IPS-NIHi11 (cell line): Measurements from ENCODE around the gene CELF2.
"Not testable (repeated sequence)": the region's sequence is repeated elsewhere in the genome, so short reads cannot be mapped to it uniquely, and the experiment has no call there.

Experiments
- DNase-seq: peaks from one replicate; pipeline ENCODE4 v3.0.0; 2012; ENCODE audit warnings: mixed read lengths, low spot score

CELF2 gene

GRCh38 chr10:11017570-11018431, at the start of gene CELF2:
Gene CELF2 (plus strand): TSS chr10:11017872. CDS start chr10:11018090, 218 bp downstream.
- peak; percentile 86 for DNase-seq

- DNase-seq = no peak
Measured at GRCh38 chr10:10968257-10968588, 49.4 kb upstream of the CELF2 start.

DNA sequence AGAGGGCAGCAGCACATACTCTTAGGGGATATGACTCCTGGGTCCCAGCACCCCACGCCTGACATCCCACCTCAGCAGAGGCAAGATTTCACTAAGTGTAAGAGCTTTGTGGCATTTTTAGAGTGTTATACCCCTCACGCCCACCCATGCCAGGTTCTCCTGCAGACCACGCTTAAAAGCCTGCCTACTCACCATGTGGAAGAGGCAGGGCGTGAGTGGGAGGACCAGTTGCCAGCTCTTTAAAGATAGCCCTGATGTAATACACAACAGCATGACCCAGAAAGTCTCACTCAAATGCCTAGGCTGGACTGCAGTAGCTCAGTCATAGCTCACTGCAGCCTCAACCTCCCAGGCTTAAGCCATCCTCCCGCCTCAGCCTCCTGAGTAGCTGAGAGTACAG, 44.4 kb upstream of the CELF2 start:
- DNase-seq = no peak

GRCh38 chr10:10975647-10976046, 42.0 kb upstream of the CELF2 start:
- DNase-seq = no peak

- DNase-seq = no peak
Measured at GRCh38 chr10:10976652-10977051, 41.0 kb upstream of the CELF2 start.

GRCh38 chr10:10977226-10977956, 40.3 kb upstream of the CELF2 start:
- DNase-seq = no peak

DNA sequence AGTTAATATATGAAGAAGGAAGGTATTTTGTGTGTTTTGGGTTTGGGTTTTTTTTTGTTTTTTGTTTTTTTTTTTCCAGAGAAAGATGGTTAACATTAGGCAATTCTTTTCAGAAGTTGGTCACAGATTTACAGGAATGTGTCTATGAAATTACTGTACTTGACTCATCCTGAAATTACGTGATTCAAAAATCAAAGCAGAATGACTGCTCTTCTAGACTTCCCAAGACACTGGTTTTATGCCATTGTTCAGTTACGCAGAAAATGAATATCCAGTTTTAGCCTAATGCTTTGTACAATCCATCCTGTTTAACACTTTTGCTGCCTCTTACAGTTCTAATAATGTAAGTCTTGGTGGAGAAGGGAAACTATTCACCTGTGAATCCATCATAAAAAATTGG, 39.7 kb upstream of the CELF2 start:
- no peak for DNase-seq

DNA sequence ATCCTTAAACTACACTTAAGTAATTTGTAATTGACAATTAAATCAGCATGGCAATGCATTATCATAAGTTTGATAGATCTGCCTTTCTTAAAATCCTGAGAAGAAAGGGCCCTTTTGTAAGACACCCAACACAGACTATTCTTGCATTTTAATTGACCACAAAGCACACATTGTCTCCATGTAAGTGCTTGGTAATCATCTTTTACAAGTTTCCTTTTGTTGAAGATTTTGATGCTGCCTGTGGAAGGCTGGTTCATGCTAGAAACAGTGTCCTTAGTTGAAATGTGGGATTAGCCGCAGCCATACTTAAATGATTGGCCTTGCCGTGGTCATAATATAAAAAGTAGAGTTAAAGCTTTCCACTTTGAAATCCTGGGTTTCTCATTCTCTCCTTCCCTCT, 32.3 kb upstream of the CELF2 start:
- DNase-seq = no peak

DNA sequence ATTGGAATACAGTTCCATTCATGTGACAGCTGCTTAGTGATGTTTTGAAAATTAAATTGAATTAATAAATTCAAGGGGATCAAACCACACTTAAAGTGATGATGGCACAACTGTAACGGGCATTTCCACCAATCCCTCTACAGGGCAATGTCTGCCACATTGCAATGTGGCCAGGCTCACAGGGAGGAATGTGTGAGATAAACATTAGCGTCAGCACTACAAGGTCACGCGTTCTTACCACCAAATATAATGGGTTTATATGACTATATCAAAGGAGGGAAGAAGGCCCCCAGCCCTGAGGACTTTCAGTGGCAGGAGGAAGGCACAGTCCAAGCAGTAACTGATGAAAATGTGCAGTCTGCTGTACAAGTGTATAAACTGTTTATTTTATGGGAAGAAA, 31.1 kb upstream of the CELF2 start:
- no peak for DNase-seq

- no peak for DNase-seq
Measured at GRCh38 chr10:10987111-10987510, 30.6 kb upstream of the CELF2 start.

DNA sequence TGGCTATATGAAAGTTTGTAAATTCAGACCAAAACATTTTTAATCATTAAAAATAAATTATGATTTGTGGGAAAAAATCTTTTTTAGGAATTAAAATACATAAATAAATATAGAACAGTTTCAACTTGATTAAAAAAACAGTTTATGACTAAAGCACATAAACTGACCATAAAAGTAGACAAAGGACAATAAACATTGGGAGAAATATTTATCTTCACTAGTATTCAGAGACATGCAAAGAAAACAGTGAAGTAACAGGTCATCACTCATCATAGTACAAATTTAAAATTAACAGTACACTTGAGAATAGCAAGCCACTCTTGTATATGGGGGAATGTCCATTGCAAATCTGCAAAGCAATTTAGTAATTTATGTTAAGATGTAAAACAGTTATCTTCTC, 28.0 kb upstream of the CELF2 start:
- DNase-seq = no peak

- no peak for DNase-seq
Measured at GRCh38 chr10:10991144-10991543, 26.5 kb upstream of the CELF2 start.

DNA sequence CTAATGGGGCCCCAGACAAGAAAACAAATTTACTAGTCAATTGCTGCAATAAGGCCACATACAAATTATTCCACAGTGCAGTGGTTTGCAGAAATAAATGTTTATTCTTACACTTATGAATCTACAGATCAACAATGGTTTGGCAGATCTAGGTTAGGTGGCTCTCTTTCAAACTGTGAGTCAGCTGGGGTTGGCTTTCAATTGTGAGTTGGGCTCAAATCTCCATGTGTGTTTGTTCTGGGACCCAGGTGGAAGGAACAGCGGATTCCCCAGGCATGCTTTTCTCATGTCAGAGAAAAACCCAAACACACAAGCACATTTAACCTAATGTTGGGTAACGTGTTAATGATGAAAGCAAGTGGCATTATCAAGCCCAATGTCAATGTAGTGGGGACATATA, 25.6 kb upstream of the CELF2 start:
- DNase-seq = no peak

- no peak for DNase-seq
Measured at GRCh38 chr10:10992961-10993714, 24.5 kb upstream of the CELF2 start.

DNA sequence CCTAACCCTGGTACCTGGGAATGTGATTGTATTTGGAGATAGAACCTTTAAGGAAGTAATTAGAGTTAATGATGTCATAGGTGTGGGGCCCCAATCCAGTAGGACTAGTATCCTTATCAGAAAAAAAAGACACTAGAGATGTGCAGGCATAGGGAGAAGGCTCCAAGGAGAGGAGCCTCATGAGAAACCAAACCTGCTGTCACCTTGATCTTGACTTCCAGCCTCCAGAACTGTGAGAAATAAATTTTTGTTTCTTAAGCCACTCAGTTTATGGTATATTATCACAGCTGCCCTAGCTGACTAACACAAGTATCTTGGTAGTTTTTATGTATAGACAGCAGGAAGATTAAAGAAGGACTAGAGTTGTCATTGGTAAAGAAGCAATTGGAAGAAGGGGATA, 23.9 kb upstream of the CELF2 start:
- no peak for DNase-seq

DNA sequence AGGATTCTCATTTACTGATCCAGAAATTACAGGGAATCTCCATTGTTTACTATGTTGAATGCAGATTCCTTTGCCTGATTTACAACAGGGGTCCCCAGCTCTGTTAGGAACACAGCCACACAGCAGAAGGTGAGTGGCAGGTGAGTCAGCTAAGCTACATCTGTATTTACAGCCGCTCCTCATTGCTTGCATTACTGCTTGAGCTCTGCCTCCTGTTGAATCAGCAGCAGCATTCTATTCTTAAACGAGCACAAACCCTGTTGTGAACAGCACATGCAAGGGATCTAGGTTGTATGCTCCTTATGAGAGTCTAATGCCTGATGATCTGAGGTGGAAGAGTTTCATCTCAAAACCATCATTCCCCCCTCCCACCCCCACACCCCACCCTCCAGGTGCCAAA, 23.3 kb upstream of the CELF2 start:
- DNase-seq = no peak

GRCh38 chr10:10995120-10995519, 22.6 kb upstream of the CELF2 start:
- no peak for DNase-seq

DNA sequence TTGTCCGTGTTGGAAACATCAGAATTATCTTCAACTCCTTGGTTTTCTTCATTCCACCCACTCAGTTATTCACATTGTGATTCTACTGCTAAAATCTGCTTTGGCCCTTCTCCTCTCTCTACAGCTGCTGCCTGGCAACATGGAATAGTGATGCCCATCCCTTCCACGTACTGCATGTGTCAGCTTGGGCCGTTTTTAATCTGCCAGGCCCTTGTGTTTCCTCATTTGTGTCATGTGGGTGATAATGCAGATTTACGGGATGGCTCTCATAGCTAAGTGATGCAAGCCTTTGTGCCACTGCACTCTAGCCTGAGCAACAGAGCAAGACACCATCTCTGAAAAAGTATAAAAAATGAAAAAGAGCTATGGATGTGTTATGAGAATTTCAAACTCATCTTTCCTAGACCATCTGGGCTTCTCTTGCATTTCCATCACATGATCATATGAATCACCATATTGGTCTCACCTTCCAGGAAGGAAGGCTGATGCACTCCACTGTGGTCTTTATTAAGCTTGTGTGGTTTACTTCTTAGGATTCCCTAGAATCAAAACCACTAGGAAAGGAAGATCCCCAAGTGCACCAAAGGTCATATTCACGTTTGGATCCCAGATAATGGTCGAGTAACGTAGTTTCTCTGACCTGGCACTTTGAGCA, 20.6 kb upstream of the CELF2 start:
- no peak for DNase-seq

DNA sequence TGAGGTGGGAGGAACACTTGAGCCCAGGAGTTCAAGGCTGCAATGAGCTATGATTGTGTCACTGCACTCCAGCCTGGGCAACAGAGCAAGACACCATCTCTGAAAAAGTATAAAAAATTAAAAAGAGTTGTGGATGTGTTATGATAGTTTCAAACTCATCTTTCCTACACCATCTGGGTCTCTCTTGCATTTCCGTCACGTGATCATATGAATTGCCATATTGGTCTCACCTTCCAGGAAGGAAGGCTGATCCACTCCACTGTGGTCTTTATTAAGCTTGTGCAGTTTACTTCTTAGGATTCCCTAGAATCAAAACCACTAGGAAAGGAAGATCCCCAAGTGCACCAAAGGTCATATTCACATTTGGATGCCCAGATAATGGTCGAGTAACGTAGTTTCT, 18.2 kb upstream of the CELF2 start:
- DNase-seq = not testable (repeated sequence)

DNA sequence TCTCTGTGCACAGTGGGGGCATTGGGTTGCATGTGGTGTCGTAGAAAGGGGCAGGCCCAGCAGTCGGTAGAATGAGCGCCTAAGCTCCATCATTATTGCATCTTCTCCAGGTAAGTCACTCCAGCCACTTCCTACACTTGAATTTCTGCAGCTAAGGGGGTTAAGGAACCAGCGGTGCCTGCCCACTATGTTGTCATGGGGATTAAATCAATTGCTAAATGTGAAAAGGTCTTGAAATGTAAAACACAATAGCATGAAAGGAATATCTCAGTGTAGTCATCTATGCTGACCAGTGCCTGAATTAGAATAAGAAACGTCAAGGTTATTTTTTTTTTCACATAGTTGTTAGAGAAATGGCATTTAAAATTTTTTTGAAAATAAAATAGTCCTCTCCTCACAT, 15.2 kb upstream of the CELF2 start:
- DNase-seq = no peak

DNA sequence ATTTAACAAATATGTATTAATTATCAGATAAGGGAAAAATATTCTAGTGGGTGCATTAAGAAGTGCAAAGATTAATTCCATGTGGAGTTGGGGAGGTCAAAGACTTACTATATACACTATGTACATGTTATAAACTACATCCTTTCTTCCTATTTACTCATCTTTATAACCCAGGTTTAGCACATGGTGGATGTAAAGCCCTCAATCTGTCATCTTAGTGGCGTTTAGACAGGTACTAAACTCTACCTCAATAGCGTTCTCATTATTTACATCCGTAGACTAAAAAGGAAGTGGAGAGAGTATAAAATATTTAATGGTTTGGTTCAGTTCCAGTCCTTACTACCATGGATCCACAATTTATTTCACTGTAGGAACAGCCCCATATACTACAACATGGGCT, 14.8 kb upstream of the CELF2 start:
- DNase-seq = no peak

DNA sequence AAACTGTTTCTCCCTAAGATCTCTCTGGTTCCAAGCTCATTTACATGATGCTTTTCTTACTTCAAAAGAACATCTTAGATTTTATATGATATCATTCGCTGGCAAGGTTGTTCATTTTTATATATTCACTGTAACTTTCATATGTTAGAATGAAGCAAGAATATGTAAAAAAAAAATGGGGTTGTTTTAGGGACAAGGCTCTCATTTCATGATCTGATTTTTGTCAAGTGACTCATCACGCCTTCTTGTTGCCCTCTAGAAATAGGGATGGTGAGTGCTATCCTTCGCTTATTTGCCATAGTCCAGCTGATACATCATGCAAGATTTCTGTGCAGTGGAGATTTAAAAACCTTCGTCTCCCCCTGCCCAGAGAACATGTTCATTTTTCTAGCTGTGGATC, 14.0 kb upstream of the CELF2 start:
- DNase-seq = no peak
